Chondrocyte (in vitro differentiated cells): ENCODE data around the gene PPP1R27. TPM values are rescaled to one million over a fixed set of nuclear protein-coding genes. Genes with fewer than 3 reads are reported as not detected.

ENCODE experiments used
- DNase-seq: peaks from one replicate; pipeline ENCODE4 v3.0.0; 2021; ENCODE audit warnings: mixed read lengths, low spot score
- H3K27ac Mint-ChIP-seq: one replicate; pipeline ENCODE4 v1.8.0; 2021; ENCODE audit warnings: mild to moderate bottlenecking, moderate library complexity, mixed read lengths; ENCODE audit not compliant: unreplicated experiment
- H3K27me3 Mint-ChIP-seq: 2 replicates; pipeline ENCODE4 v1.8.0; 2021; ENCODE audit warnings: low read depth, mixed read lengths
- H3K36me3 Mint-ChIP-seq: 2 replicates; pipeline ENCODE4 v1.8.0; 2021; ENCODE audit warnings: low read depth, mixed read lengths
- H3K4me1 Mint-ChIP-seq: 2 replicates; pipeline ENCODE4 v1.8.0; 2021; ENCODE audit warnings: low read depth, mild to moderate bottlenecking, mixed read lengths
- H3K4me3 Mint-ChIP-seq: one replicate; pipeline ENCODE4 v1.8.0; 2021; ENCODE audit warnings: mild to moderate bottlenecking, moderate library complexity, mixed read lengths; ENCODE audit not compliant: unreplicated experiment
- H3K9me3 Mint-ChIP-seq: 2 replicates; pipeline ENCODE4 v1.8.0; 2021; ENCODE audit warnings: low read depth, mixed read lengths
- CTCF ChIP-seq: fragments of 200-600 bp; sonication (generic); IDR thresholded peaks from 2 replicates; pipeline ENCODE4 v1.5.0; 2021; ENCODE audit warnings: antibody characterized with exemption, mild to moderate bottlenecking, moderate library complexity
- total RNA-seq: library from RNA; stranded (reverse); gene quantifications from 3 replicates; pipeline ENCODE4 v1.2.1, GENCODE V29; 2021

Gene PPP1R27
- total RNA-seq, 1 donor from 2014 or later = not detected

GRCh38 chr17:81811705-81812570 is 22.9 kb downstream of the PPP1R27 start:
- no peak for TF ChIP-seq CTCF
- H3K4me1 Mint-ChIP-seq = no peaks in the 10 kb centered on the region
- H3K27ac Mint-ChIP-seq = no peak overlapping the region
- peaks cover 7% of the 10 kb centered on the region for H3K27me3 Mint-ChIP-seq
- no peaks in the 10 kb centered on the region for H3K36me3 Mint-ChIP-seq
- DNase-seq = no peak
- H3K4me3 Mint-ChIP-seq = no peak overlapping the region
- no peaks in the 10 kb centered on the region for H3K9me3 Mint-ChIP-seq

GRCh38 chr17:81810892-81811704 is 23.8 kb downstream of the PPP1R27 start:
- DNase-seq = no peak
- TF ChIP-seq CTCF = no peak
- H3K27me3 Mint-ChIP-seq = peaks cover 8% of the 10 kb centered on the region
- H3K9me3 Mint-ChIP-seq = no peaks in the 10 kb centered on the region
- no peak overlapping the region for H3K27ac Mint-ChIP-seq
- H3K36me3 Mint-ChIP-seq = no peaks in the 10 kb centered on the region
- no peak overlapping the region for H3K4me3 Mint-ChIP-seq
- no peaks in the 10 kb centered on the region for H3K4me1 Mint-ChIP-seq

GRCh38 chr17:81810476-81810875 is 24.4 kb downstream of the PPP1R27 start:
- TF ChIP-seq CTCF = no peak
- H3K4me1 Mint-ChIP-seq = no peaks in the 10 kb centered on the region
- no peak for DNase-seq
- H3K27me3 Mint-ChIP-seq = peaks cover 12% of the 10 kb centered on the region
- no peak overlapping the region for H3K27ac Mint-ChIP-seq
- H3K4me3 Mint-ChIP-seq = no peak overlapping the region
- no peaks in the 10 kb centered on the region for H3K36me3 Mint-ChIP-seq
- no peaks in the 10 kb centered on the region for H3K9me3 Mint-ChIP-seq

GRCh38 chr17:81809556-81809998 is 25.3 kb downstream of the PPP1R27 start:
- Mint-ChIP-seq H3K27me3 (peaks cover 15% of the 10 kb centered on the region), H3K36me3 (no peaks in the 10 kb centered on the region), H3K4me1 (no peaks in the 10 kb centered on the region), H3K4me3 (no peak overlapping the region), H3K27ac (no peak overlapping the region), H3K9me3 (no peaks in the 10 kb centered on the region)
- no peak for TF ChIP-seq CTCF
- no peak for DNase-seq

GRCh38 chr17:81808778-81809555 is 25.9 kb downstream of the PPP1R27 start:
- Mint-ChIP-seq H3K9me3 (no peaks in the 10 kb centered on the region), H3K36me3 (no peaks in the 10 kb centered on the region), H3K4me1 (no peaks in the 10 kb centered on the region), H3K27me3 (peaks cover 15% of the 10 kb centered on the region), H3K4me3 (no peak overlapping the region), H3K27ac (no peak overlapping the region)
- TF ChIP-seq CTCF = peak; percentile 30
- no peak for DNase-seq
